Erythroblast (primary cell): ENCODE data around the gene PRCC.

ENCODE experiments used
- GATA1 ChIP-seq: IDR thresholded peaks from 2 replicates; pipeline ENCODE4 v1.6.1; 2011; ENCODE audit warnings: low read depth, mild to moderate bottlenecking, control low read depth, low read length, moderate library complexity
- POLR2A ChIP-seq: IDR thresholded peaks from 2 replicates; pipeline ENCODE4 v1.6.1; 2011; ENCODE audit warnings: mild to moderate bottlenecking, low read length

- TF ChIP-seq POLR2A (no peak), GATA1 (no peak)
Measured at GRCh38 chr1:156738916-156739315, 28.4 kb upstream of the PRCC start.
